ENCODE data around the gene TDRD3.

DNA sequence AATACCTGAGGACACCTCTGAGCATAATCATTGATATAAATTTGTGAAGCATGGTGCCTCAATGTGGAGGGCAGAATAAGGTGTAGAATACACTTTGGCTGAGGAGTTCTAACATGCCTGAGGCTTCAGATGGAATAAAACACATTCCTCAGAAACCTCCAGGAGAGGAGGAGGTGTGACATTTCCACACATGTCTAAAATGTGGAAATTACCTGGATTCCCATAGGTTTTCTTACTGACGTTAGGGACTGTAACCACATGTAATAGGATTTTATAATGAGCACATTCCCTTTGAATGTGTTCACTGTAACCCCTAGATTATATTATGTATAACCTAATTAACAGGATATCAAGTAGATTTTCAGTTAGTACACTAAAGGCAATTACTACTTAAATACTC, 226.1 kb downstream of the TDRD3 start:
- TF ChIP-seq CTCF (IDR thresholded peaks at IDR 0.05) (no peak), POLR2A (IDR thresholded peaks at IDR 0.05) (no peak)
